ENCODE results near the gene OR56B4. TPM values are rescaled to one million over a fixed set of nuclear protein-coding genes. Genes with fewer than 3 reads are reported as not detected.

The OR56B4 gene
- total RNA-seq, 1 experiment from 2014 or later, result not detected

GRCh38 chr11:6110011-6110410 lies 2.5 kb downstream of the OR56B4 start:
- intact Hi-C loops (cut with micrococcal nuclease; ENCODE audit: unreplicated experiment), result no loop called here
- no peaks in the 10 kb centered on the region for H3K27me3 ChIP-seq (ENCODE audit: insufficient read depth, low read depth)
- no peaks in the 10 kb centered on the region for H3K9me2 ChIP-seq (ENCODE audit: insufficient read depth)
- no peaks in the 10 kb centered on the region for H3F3A ChIP-seq (ENCODE audit: insufficient read depth, low read depth)
- BruUV-seq (replicated peaks), result no TSS peak
- H3K79me2 ChIP-seq (ENCODE audit: low read depth), result no peaks in the 10 kb centered on the region
- POLR2A ChIA-PET (ENCODE audit: unreplicated experiment), result no interaction called here
- no peak for DNase-seq
- no peak overlapping the region for H2AFZ ChIP-seq
- H4K20me1 ChIP-seq (ENCODE audit: insufficient read depth), result no peaks in the 10 kb centered on the region
- no peaks in the 10 kb centered on the region for H3K36me3 ChIP-seq (ENCODE audit: low read depth)
- no peak overlapping the region for H3K27ac ChIP-seq
- no peak overlapping the region for H3K4me3 ChIP-seq
- no peak overlapping the region for H3K4me2 ChIP-seq
- CTCF ChIA-PET, result no interaction called here
- H3K9me3 ChIP-seq (ENCODE audit: insufficient read depth, low read depth), result no peaks in the 10 kb centered on the region
- no peak for TF ChIP-seq EZH2 (IDR thresholded peaks at IDR 0.05; ENCODE audit: low read depth)
- no peaks in the 10 kb centered on the region for H3K4me1 ChIP-seq (replicated peaks; ENCODE audit: insufficient read depth)

GRCh38 chr11:6111673-6112072 lies 4.2 kb downstream of the OR56B4 start:
- no peak for DNase-seq
- BruUV-seq (replicated peaks), result no TSS peak
- H3K4me3 ChIP-seq, result no peak overlapping the region
- ChIA-PET POLR2A (ENCODE audit: unreplicated experiment) (no interaction called here), CTCF (no interaction called here)
- TF ChIP-seq EZH2 (IDR thresholded peaks at IDR 0.05; ENCODE audit: low read depth) (no peak), CTCF (conservative IDR thresholded peaks at IDR 0.05) (no peak)
- H3K27me3 ChIP-seq (ENCODE audit: insufficient read depth, low read depth), result 0 out of 2 replicates have a peak, but pooled peaks cover 2% of the 10 kb centered on the region
- no peak overlapping the region for H3K27ac ChIP-seq
- intact Hi-C loops (cut with micrococcal nuclease; ENCODE audit: unreplicated experiment), result no loop called here
- H4K20me1 ChIP-seq (ENCODE audit: insufficient read depth), result no peaks in the 10 kb centered on the region
- H3K9me2 ChIP-seq (ENCODE audit: insufficient read depth), result no peaks in the 10 kb centered on the region
- no peaks in the 10 kb centered on the region for H3K79me2 ChIP-seq (ENCODE audit: low read depth)
- no peak overlapping the region for H3K4me2 ChIP-seq
- H3F3A ChIP-seq (ENCODE audit: insufficient read depth, low read depth), result no peaks in the 10 kb centered on the region
- H2AFZ ChIP-seq, result no peak overlapping the region
- no peaks in the 10 kb centered on the region for H3K4me1 ChIP-seq (replicated peaks; ENCODE audit: insufficient read depth)
- no peaks in the 10 kb centered on the region for H3K36me3 ChIP-seq (ENCODE audit: low read depth)
- no peaks in the 10 kb centered on the region for H3K9me3 ChIP-seq (ENCODE audit: insufficient read depth, low read depth)

- no peak for TF ChIP-seq EZH2 (IDR thresholded peaks at IDR 0.05; ENCODE audit: low read depth)
- no peak for TF ChIP-seq CTCF (conservative IDR thresholded peaks at IDR 0.05)
- Histone ChIP-seq H4K20me1 (ENCODE audit: insufficient read depth) (no peaks in the 10 kb centered on the region), H3K4me2 (no peak overlapping the region), H3K9me3 (ENCODE audit: insufficient read depth, low read depth) (no peaks in the 10 kb centered on the region), H3K27me3 (ENCODE audit: insufficient read depth, low read depth) (0 out of 2 replicates have a peak, but pooled peaks cover 2% of the 10 kb centered on the region), H3K4me1 (replicated peaks; ENCODE audit: insufficient read depth) (no peaks in the 10 kb centered on the region), H3K9me2 (ENCODE audit: insufficient read depth) (no peaks in the 10 kb centered on the region), H3K79me2 (ENCODE audit: low read depth) (no peaks in the 10 kb centered on the region), H3K4me3 (no peak overlapping the region), H3K27ac (no peak overlapping the region), H2AFZ (no peak overlapping the region), H3F3A (ENCODE audit: insufficient read depth, low read depth) (no peaks in the 10 kb centered on the region), H3K36me3 (ENCODE audit: low read depth) (no peaks in the 10 kb centered on the region)
- ChIA-PET POLR2A (ENCODE audit: unreplicated experiment) (no interaction called here), CTCF (no interaction called here)
- intact Hi-C loops (cut with micrococcal nuclease; ENCODE audit: unreplicated experiment), result no loop called here
- DNase-seq, result no peak
- BruUV-seq (replicated peaks), result no TSS peak
Measured at GRCh38 chr11:6116638-6117037, 9.2 kb downstream of the OR56B4 start.

GRCh38 chr11:6124245-6124644 lies 16.8 kb downstream of the OR56B4 start:
- CTCF ChIA-PET, result no interaction called here

More at GRCh38 chr11:6124245-6124644, 16.8 kb downstream of the OR56B4 start:
- no peaks in the 10 kb centered on the region for H3K79me2 ChIP-seq (ENCODE audit: low read depth)
- no peaks in the 10 kb centered on the region for H3K9me3 ChIP-seq (ENCODE audit: insufficient read depth, low read depth)
- no peaks in the 10 kb centered on the region for H3K4me1 ChIP-seq (replicated peaks; ENCODE audit: insufficient read depth)
- no peak overlapping the region for H2AFZ ChIP-seq
- H3K4me2 ChIP-seq, result no peak overlapping the region
- intact Hi-C loops (cut with micrococcal nuclease; ENCODE audit: unreplicated experiment), result no loop called here
- BruUV-seq (replicated peaks), result no TSS peak
- no peaks in the 10 kb centered on the region for H3K27me3 ChIP-seq (ENCODE audit: insufficient read depth, low read depth)
- TF ChIP-seq EZH2 (IDR thresholded peaks at IDR 0.05; ENCODE audit: low read depth) (no peak), CTCF (conservative IDR thresholded peaks at IDR 0.05) (no peak)
- POLR2A ChIA-PET (ENCODE audit: unreplicated experiment), result no interaction called here
- H3K9me2 ChIP-seq (ENCODE audit: insufficient read depth), result no peaks in the 10 kb centered on the region
- H3F3A ChIP-seq (ENCODE audit: insufficient read depth, low read depth), result no peaks in the 10 kb centered on the region
- no peak overlapping the region for H3K4me3 ChIP-seq
- H3K27ac ChIP-seq, result no peak overlapping the region
- DNase-seq, result no peak
- no peaks in the 10 kb centered on the region for H4K20me1 ChIP-seq (ENCODE audit: insufficient read depth)
- no peaks in the 10 kb centered on the region for H3K36me3 ChIP-seq (ENCODE audit: low read depth)
